DMS153 treated with DMSO at 0.1 percent for 48 hours (cell line): ENCODE data around the gene FOSL1.

ENCODE experiments used
- DNase-seq: peaks from one replicate; lab custom pipeline; 2025; ENCODE audit not compliant: unreplicated experiment; lab: John Stamatoyannopoulos, UW

Gene FOSL1

DNA sequence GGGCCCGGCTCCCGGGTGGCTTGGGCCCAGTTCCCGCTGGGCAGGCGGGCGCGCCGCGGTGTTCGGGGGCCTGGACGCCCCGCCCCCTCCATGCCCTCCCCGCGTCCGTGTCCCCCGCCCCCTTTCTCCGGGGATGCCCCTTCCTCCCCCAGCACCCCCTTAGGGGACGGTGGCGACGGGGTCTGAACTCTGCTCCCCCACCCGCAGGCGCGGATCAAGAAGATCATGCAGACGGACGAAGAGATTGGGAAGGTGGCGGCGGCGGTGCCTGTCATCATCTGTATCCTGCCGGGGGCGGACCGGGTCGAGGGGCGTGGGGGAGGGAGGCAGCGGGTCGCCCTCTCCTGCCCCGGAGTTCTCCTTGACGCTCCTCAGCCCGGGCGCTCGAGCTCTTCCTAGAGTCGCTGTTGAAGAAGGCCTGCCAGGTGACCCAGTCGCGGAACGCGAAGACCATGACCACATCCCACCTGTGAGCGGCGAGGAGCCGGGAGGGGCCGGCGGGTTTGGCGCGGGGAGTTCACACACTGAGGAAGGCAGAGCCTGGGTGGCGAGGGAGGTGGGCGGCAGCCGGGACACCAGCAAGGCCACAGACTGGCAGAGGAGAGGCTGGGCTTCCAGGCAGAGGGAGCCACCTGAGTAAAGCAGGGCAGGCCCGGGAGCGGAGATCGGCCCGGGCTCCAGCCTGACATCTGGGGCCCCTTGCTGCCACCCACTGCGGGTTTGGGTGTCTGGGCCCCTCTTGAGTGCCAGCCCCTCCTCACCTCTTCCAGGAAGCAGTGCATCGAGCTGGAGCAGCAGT lies 19.6 kb upstream of the FOSL1 start:
- DNase-seq: no peak

DNA sequence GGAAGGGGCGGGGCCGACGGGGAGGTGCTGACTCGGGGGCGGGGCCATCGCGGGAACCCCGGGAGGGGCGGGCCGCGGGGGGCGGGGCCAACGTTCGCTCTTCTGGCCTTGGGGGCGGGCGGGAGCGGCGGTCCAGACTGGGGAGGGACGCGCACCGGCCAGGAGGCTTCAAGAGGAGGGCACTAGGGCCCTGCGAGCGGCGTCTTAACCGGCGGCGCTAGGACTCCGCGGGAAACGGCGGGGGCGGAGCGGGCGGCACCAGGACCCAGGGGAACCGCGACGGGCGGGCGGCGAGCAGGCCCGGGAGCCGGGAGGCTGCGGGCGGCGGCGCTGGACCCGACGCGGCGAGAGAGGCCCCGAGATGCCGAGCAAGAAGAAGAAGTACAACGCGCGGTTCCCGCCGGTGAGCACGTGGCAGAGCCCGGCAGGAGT lies 19.0 kb upstream of the FOSL1 start, which contains the start of gene DRAP1:
DRAP1 (plus strand) TSS at position 286 of the 432 bp plus-strand sequence; CDS start at position 362, 76 bp downstream.
- peak; percentile 94 for DNase-seq

DNA sequence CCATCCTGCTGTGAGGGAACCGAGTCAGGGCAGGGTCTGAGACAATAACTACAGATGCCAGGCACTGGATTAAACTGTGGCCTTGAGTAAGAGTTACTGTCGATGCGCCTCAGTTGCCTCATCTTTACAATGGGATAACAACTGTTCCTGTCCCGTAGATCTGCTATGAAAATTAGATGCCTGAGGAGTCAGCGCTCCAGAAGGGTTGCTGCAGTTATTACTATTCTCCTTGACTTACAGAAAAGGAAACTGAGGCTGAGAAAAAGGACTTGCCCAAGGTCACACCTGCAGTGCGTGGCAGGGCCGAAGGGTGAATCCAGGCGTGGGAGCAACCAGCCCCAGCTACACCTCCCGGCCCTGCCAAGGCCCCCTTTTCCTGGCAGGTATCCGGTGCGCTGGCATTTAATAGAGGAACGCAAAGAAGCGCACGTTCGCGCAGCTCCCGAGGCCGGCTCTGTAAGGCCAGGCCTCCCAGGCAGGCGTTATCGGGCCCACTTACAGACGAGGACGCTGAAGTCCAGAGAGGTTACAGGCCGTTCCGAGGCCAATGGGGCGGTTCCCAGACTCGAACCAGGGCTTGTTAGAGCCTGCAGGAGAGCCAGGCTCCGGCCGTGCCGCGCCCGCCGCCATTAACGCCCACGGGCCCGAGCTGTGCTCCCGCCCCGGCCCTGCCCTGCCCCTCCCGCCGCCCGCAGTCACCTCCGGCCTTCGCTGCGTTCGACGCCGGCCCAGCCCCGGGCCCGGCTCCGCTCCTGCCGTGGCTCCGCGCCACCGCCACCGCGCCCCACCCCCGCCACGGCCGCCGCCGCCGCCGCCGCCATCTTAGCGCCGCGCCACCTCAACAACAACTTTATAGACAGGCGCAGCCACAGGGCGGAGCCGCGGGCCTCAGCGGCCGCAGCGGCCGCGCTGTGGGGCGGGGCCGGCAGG lies 18.3 kb upstream of the FOSL1 start, which contains the start of gene C11orf68:
C11orf68 (minus strand) TSS at position 852 of the 930 bp plus-strand sequence; CDS start at position 821, 31 bp downstream.
- no peak for DNase-seq

DNA sequence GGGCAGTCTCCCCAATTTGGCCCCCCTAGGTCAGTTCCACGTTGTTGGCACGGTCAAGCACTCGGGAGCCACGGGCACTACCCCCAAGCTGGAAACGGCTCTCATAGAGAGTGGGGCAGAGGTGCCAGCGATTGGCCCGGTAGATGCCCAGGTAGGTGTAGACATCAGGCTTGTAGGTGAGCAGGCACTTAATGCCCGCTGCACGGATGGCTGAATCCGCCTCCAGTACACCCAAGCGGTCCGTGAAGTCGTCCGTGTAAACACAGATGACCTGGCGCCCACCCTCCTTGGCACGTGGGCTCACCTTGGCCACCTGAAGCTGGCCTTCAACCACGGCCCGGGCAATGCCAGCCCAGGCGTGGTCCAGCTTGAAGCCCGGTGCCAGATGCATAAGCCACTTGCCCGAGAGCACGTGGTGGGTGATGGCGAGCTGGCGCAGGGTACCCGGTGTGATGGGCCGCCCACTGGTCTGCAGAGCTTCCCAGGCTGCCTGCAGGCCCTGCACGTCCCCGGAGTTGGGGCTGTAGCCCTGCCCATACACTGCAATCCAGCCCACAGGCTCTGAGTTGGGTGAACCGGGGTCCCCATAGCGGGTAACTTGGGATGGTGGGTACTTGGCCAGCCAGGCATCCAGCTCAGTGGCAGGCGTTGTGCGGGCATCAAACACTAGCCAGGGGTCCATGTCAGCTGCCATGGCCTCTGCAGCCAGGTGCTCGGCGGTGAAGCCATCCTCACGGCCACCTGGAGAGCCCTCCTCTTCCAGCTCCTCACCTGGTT lies 17.4 kb upstream of the FOSL1 start:
- no peak for DNase-seq

DNA sequence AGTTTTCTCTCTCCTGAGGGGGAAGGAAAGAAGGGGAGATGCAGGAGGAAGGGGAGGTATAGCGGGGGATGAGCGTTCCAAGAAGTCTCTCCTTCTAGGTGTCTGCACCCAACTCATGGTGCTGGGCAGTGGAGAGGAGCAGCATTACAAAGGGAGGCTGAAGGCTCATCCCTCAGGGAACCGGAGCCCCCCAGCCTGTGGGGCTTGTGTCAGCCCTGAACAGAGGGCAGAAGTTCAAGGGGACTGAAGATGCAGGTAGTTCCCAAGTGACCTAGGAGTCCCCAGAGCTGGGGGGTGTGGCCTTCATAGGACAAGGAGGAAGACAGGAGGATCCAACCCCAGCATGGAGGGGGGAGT lies 16.9 kb upstream of the FOSL1 start:
- no peak for DNase-seq

DNA sequence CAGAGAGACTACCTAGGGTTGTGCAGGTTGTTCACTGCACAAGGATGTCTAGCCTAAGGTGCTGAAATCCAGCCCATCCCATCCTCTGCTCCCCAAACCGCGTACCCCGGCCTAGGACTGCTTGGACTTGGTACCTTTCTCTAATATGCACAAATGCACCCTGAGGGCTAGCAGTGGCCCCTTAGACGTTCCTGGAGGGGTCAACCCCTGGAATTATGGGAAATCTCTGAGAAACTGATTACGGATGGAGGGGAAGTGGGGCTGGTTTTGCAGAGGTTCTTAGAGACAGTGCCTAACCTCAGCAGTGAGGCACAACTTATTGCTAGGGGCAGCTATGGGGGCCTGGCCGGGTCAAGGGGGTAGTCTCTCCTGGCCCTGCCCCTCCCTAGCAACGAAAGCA lies 16.2 kb upstream of the FOSL1 start:
- DNase-seq: no peak

DNA sequence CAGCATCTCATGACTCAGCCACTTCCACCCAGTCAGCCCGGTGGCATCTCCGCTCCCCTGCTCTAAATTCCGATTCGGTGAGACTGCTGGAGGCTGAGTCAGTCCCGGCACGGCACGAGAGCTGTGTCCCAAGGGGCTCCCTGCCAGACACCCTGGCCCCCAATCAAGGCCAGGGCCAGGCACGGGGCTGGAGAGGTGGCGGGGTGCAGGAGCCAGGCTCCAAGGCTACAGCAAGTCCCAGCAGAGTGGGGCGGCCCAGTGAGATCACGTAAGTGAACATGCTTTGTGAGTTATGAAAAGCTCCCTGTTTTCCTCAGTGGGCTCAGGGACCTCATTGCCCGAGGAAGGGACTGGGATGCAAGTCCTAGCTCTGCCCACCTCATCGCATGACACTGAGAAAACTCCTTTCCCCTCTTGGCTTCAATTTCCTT lies 15.6 kb upstream of the FOSL1 start:
- no peak for DNase-seq

DNA sequence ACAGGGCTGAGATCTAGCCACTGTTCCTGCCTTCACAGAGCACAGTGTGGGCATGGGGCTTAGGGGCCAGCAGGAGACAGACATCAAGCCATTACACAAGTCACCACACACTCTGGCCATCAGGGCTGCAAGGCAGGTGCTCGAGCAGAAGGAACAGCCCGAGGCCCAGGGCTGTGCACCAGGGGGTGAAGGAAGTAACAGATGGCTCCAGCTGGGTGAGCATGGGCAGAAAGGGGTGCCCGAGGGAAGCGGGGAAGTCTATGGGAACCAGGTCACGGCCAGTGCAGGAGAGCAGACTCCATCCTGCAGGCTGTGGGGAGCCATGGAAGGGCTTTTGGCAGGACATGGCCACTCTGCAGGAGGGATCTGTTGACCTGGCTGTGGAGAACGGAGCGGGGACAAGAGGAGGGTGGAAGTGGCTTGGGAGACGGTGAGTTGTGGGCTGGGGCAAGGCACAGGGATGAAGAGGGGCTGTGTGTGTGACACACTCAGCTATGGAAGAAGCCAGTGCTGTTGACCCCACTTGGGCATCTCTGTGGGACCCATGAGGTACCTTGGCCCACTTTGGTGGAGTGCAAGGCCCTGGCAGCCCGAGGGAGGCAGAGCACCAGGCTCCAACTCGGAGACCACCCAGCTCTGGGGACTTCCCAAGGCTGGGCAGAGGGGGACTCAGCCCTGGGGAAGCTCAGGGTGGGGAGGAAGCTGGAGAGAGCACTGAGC lies 15.1 kb upstream of the FOSL1 start:
- no peak for DNase-seq

DNA sequence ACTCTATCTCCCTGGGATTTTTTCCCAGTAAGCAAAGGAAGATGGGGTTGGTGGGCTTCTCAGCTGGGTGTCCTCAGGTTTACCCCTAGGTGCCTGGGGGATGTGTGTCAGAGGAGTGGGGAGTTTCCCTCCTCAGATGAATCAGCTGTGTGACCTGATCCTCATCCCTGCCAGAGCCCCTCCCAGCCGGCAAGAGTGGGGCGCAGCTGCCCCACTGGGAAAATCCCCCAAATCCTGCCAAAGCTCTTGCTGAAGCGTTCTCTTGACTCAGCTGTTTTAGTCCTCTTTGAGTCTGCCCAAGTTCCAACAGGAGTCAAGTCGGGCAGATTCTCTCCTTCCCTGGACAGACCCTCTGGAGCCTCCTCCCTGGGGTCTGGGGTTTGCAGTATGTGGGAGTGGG lies 12.7 kb upstream of the FOSL1 start:
- DNase-seq: no peak

DNA sequence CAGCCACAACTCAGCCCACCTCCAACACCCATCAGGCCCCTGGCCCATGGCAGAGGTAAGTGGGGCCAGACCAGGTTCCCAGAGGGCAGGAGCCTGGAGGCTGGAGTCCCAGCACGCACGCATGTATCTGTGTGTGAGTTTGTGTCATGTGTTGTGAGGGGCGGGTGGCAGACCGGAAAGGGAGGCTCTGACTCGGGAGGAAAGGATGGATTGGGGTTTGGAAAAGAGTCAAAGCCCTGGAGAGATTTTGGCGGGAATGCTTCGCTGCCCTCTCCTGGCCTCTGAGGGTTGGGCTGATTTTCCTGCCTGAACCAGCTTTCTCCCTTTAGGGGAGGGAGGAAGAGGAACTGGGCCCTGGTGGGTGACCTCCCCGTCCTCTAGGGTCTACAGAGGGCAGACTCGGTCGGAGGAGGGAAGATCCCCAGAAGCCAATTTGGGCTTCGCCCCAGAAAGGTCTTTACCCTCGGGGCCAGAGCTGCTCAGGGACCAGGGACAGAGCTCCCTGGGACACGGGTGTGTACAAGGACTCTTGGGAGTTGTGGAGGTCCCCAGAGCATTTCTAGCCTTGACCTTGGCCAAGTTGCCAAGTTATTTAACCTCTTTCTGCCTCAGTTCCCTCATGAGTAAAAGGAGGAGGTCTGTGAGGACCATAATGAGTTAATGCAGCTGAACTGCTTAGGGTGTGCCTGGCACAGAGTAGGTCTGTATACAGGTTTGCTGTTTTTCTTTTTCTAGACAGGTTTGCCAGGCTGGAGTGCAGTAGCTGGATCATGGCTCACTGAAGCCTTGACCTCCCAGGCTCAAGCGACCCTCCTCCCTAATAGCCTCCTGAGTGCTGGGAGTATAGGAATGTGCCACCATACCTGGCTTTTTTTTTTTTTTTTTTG lies 11.7 kb upstream of the FOSL1 start:
- DNase-seq: peak; percentile 42

DNA sequence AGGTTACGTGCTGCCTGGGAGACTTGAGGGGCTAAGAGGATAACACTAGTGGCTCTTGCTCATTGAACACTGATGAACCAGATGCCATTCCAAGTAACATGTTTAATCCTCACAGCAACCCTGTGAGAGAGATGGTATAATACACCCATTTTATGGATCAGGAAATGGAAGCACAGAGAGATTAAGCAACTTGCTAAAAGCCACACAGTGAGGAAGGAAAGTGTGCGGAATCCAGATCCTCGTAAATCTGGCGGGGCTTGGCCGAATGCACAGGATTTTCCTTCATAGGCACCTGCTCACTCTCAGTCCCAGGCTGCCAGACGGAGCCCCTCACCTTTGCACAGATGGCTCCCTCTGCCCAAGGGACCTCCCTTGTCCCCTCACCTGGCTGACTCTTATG lies 7.7 kb upstream of the FOSL1 start:
- no peak for DNase-seq

DNA sequence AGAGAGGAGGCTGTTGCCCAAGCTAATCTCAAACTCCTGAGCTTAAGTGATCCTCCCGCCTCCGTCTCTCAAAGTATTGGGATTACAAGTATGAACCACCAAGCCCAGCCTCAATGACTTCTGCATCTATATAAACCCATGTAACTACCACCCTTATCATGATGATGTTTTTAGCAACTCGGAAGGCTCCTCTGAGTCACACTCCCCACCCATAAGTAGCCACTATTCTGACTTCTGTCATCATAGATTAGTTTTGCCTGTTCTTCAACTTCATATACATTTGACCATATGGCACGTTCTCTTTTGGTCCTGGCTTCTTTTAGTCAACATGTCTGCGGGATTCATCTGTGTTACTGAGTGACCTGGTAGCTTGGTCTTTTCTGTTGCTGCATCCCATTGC lies 6.4 kb upstream of the FOSL1 start:
- DNase-seq: no peak

DNA sequence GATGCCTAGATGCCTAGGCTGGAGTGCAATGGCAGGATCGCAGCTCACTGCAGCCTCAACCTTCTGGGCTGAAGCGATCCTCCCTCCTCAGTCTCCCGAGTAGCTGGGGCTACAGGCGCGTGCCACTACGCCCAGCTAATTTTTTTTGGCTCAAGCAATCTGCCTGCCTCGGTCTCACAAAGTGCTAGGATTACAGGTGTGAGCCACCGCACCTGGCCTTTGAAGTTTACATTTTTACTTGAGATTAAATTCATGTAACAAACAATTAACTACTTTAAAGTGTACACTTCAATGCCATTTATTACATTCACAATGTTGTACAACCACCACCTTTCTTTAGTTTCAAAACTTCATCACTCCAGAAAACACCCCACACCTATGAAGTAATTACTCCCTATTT lies 3.5 kb upstream of the FOSL1 start:
- no peak for DNase-seq

DNA sequence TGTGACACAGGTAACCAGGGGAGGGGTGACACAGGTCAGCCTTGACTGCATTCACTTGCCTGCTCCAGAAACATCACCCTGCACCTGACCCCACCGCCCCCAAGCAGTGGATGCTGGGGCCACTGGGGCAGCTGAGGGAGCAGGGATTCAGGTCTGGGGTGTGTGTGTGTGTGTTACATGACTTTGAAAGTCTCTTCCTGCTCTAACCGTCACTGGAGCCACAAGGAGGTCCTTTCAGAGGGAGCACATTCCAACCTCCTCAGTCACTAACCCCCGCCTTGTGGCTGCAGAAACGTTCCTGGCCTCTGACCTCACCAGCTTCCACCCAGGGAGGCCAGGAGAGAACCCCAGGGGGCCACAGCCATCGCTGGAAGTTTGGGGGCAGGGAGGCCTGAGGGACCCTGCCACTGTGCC lies 2.9 kb upstream of the FOSL1 start:
- DNase-seq: no peak

DNA sequence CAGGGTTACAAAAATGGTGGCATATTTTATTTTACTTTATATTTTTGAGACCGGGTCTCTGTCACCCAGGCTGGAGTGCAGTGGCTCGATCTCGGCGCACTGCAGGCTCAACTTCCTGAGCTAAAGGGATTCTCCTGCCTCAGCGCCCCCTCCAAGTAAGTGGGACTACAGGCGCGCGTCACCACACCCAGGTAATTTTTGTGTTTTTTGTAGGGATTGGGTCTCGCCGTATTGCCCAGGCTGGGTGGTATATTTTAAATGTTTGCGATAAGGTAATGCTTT lies 652 bp upstream of the FOSL1 start:
- DNase-seq: no peak

DNA sequence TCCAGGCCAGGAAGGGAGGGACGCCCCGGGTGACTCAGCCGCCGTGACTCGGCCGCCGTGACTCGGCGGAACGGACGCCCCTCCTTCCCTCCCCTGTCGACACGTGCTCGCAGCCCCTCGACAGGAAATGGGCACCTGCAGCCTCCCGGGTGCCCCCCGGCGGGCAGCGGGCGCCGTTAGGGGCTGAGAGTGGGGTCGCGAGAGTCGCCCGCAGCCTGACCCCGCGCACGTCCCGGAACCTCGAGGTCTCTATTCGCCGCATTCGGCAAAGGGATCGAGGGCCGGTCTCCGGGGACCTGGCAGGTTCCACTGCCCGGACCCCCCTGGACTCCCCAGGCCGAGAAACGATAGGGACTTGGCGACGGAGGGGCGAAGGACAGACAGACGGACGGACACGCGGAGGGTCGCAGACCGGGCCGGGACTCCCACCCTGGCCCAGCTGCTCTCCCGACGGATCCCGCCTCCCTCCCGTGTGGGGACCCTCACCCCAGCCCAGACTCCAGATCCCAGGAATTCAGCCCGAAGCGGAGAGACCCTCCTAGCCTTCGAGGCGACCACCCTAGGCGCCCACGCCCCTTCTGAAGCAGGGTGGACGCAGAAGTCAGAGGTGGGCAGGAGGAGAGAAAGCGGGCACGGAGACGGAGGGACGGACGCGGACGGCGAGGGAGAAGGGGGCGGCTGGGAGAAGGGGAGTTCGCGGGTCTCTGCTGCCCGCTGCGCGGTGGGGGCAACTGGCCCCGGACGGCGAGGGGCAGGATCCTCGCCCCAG lies 648 bp downstream of the FOSL1 start:
- DNase-seq: no peak

DNA sequence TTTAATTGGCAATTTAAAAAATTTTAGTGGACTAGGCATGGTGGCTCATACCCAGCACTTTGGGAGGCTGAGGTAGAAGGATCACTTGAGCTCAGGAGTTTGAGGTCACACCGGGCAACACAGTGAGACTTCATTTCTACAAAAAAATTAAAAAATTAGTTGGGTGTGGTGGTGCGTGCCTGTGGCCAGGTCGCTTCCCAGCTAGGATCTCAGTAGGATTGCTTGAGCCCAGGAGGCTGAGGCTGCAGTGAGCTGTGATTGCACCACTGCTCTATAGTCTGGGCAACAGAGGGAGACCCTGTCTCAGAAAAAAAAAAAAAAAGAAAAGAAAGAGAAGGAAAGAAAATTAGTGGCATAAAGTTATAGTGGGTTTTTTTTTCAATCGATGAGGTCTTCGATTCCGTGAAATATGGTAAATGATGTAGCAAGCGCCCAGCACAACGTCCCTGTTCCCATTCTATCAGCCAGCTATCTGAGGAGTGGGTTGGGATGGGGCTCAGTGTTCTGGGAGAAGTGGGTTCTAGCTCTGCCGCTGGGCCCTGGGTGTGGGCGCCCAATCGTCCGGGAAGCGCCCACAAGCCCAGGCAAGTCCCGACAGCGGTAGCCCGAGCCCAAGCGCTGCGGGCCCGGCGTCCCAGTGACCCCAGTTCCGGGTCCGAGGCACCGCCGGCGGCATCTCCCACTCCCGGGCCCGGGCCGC lies 1.4 kb downstream of the FOSL1 start:
- DNase-seq: no peak

DNA sequence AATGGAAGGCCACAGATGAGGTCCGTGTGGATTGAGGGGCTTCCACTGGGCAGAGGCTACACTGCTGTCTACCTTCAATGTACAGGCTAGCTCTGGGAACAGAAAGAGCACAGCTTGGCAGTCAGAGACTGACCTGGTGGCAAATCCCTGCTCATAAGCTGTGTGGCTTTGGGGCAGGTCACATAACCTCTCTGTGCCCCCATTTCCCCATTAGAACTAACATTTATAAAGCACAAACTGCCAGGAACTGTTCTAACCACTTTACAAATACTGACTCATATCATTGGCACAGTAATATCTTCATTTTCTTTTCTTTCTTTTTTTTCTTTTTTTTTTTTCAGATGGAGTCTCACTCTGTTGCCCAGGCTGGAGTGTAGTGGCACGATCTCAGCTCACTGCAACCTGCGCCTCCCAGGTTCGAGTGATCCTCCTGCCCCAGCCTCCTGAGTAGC lies 3.1 kb downstream of the FOSL1 start:
- DNase-seq: no peak
